KMS-11 (cell line): ENCODE measurements around the gene C10orf71.

Experiments
- H2AFZ ChIP-seq: fragments of 200-600 bp; sonication (generic); 2 replicates; pipeline ENCODE4 v1.6.1; 2016; ENCODE audit warnings: antibody characterized with exemption, mixed run types, low read depth
- H3K27ac ChIP-seq: fragments of 200-600 bp; sonication (generic); 2 replicates; pipeline ENCODE4 v1.6.1; 2016; ENCODE audit warnings: mild to moderate bottlenecking, mixed run types
- H3K27me3 ChIP-seq: fragments of 200-600 bp; sonication (generic); 2 replicates; pipeline ENCODE4 v1.6.1; 2017; ENCODE audit warnings: mild to moderate bottlenecking, low read depth, mixed run types, moderate library complexity; ENCODE audit not compliant: insufficient read depth
- H3K36me3 ChIP-seq: fragments of 200-600 bp; sonication (generic); 2 replicates; pipeline ENCODE4 v1.6.1; 2017; ENCODE audit warnings: mild to moderate bottlenecking, mixed run types; ENCODE audit not compliant: insufficient read depth
- H3K4me1 ChIP-seq: fragments of 200-600 bp; sonication (generic); 2 replicates; pipeline ENCODE4 v1.6.1; 2016; ENCODE audit warnings: mild to moderate bottlenecking, low read depth, mixed run types; ENCODE audit not compliant: poor library complexity, severe bottlenecking
- H3K4me2 ChIP-seq: fragments of 200-600 bp; sonication (generic); 2 replicates; pipeline ENCODE4 v1.7.0; 2016; ENCODE audit warnings: mild to moderate bottlenecking, mixed run types
- H3K4me3 ChIP-seq: fragments of 200-600 bp; sonication (generic); IDR thresholded peaks from 2 replicates; pipeline ENCODE4 v1.6.1; 2017; ENCODE audit warnings: low read depth, low read length, mixed read lengths; ENCODE audit not compliant: insufficient read depth
- H3K79me2 ChIP-seq: fragments of 200-600 bp; sonication (generic); 2 replicates; pipeline ENCODE4 v1.6.1; 2016; ENCODE audit warnings: low read depth, mixed run types; ENCODE audit not compliant: insufficient read depth
- H3K9ac ChIP-seq: fragments of 200-600 bp; sonication (generic); 2 replicates; pipeline ENCODE4 v1.6.1; 2016; ENCODE audit warnings: mild to moderate bottlenecking, mixed run types
- H4K20me1 ChIP-seq: fragments of 200-600 bp; sonication (generic); 2 replicates; pipeline ENCODE4 v1.6.1; 2016; ENCODE audit warnings: mild to moderate bottlenecking, mixed run types; ENCODE audit not compliant: insufficient read depth
- TF ChIP-seq, protein P1 (sequence below): fragments of 200-600 bp; sonication (generic); conservative IDR thresholded peaks from 2 replicates; pipeline ENCODE4 v1.6.1; 2017; ENCODE audit warnings: low read depth, mild to moderate bottlenecking, antibody characterized with exemption, low read length, moderate library complexity, mixed read lengths

C10orf71 gene

DNA sequence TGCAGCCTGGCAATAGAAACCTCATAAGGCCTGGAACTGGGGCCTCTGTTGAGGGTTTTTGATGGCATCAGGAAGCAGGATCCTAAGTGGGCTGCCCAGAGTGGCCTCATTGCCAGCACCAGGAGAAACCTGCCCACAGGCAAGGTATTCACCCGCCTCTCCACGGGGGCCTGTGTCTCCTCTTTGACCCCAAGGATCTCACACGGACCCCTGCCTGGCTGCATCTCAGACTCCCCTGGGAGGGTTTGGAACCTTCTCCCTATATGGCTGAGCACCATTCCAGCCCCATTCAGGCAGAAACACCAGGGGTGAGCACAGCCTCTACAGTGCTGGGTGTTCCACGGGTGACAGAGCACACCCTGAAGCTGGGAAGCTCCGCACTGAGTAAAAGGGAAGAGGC lies 14.6 kb upstream of the C10orf71 start:
- Histone ChIP-seq H3K27ac (no peak overlapping the region), H3K4me2 (no peak overlapping the region), H3K4me1 (peaks cover 15% of the 10 kb centered on the region), H3K9ac (no peak overlapping the region), H3K27me3 (no peaks in the 10 kb centered on the region), H3K36me3 (no peaks in the 10 kb centered on the region), H3K79me2 (no peaks in the 10 kb centered on the region), H4K20me1 (no peaks in the 10 kb centered on the region), H2AFZ (no peak overlapping the region), H3K4me3 (no peak overlapping the region)
- TF ChIP-seq, protein P1, sequence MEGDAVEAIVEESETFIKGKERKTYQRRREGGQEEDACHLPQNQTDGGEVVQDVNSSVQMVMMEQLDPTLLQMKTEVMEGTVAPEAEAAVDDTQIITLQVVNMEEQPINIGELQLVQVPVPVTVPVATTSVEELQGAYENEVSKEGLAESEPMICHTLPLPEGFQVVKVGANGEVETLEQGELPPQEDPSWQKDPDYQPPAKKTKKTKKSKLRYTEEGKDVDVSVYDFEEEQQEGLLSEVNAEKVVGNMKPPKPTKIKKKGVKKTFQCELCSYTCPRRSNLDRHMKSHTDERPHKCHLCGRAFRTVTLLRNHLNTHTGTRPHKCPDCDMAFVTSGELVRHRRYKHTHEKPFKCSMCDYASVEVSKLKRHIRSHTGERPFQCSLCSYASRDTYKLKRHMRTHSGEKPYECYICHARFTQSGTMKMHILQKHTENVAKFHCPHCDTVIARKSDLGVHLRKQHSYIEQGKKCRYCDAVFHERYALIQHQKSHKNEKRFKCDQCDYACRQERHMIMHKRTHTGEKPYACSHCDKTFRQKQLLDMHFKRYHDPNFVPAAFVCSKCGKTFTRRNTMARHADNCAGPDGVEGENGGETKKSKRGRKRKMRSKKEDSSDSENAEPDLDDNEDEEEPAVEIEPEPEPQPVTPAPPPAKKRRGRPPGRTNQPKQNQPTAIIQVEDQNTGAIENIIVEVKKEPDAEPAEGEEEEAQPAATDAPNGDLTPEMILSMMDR = no peak

DNA sequence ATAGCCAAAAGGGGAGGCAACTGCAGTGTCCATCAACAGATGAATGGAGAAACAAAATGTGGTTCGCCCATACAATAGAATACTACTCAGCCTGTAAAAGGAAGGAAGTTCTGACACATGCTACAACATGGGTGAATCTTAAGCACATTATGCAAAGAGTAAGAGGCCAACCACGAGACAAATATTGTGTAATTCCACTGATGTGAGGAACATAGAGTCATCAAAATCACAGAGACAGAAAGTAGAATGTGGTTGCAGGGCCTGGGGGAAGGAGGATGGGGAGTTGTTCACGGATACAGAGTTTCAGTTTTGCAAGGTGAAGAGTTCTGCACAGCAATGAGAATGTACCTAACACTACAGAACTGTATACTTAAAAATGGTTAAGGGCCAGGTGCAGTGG lies 13.7 kb upstream of the C10orf71 start:
- Histone ChIP-seq H3K79me2 (no peaks in the 10 kb centered on the region), H3K4me3 (no peak overlapping the region), H4K20me1 (no peaks in the 10 kb centered on the region), H3K27ac (no peak overlapping the region), H3K36me3 (no peaks in the 10 kb centered on the region), H3K9ac (no peak overlapping the region), H3K4me2 (no peak overlapping the region), H3K27me3 (no peaks in the 10 kb centered on the region), H3K4me1 (peaks cover 15% of the 10 kb centered on the region), H2AFZ (no peak overlapping the region)
- TF ChIP-seq, protein P1 = no peak

DNA sequence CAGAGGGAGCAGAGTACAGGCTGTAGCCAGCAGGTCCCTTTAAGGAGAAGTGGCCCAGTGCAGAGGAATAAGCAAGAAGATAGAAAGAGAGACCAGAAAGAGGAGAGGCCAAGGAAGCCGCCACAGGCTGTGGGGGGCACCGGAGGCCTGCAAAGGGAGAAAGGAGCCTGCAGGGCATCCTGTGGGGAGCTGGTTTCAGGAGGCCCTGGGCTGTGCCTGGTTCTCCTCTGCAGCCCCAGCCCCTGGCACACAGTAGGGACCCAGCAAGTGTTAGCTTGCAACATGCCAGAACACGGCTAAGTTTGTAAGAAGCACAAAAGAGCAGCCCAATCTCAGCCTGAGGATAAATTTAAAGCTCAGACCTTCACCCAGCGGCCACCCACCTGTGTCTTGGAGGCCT lies 12.3 kb upstream of the C10orf71 start:
- Histone ChIP-seq H3K27me3 (no peaks in the 10 kb centered on the region), H3K27ac (no peak overlapping the region), H3K79me2 (no peaks in the 10 kb centered on the region), H4K20me1 (no peaks in the 10 kb centered on the region), H2AFZ (no peak overlapping the region), H3K36me3 (no peaks in the 10 kb centered on the region), H3K4me1 (peaks cover 15% of the 10 kb centered on the region), H3K9ac (no peak overlapping the region), H3K4me2 (no peak overlapping the region), H3K4me3 (no peak overlapping the region)
- TF ChIP-seq, protein P1 = no peak

DNA sequence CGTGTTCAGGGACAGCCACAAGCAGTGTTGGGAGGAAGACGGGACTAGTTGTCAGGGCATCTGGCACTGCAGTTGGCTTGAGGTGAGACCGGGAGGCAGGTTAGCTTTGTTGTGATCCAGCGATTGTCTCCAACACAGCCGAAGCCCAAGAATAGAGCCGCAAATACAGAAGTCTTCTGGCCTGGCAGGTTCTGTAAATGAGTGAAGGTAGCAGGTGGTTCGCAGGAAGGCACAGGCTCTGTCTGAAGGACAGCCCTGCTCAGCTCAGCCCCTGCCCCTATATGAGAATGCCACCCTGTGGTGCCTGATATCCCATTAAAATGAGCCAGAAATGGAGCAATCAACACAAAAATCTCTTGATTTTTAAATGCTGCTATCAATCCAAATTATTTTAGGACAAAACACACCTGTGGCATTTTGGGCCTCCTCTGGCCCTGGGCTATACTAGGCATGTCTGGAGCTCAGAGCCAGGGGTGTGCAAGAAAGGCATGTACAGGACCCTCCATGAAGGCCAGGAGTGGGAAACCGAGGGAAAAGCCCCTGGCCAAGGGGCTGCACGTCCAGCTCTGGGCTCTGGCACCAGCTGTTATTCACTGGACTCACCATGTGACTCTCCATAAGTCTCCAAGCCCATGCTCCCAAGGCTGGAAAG lies 11.2 kb upstream of the C10orf71 start:
- H3K4me2 ChIP-seq = no peak overlapping the region
- no peak overlapping the region for H2AFZ ChIP-seq
- no peaks in the 10 kb centered on the region for H4K20me1 ChIP-seq
- TF ChIP-seq, protein P1 = no peak
- no peaks in the 10 kb centered on the region for H3K27me3 ChIP-seq
- H3K4me1 ChIP-seq = peaks cover 15% of the 10 kb centered on the region
- H3K79me2 ChIP-seq = no peaks in the 10 kb centered on the region
- H3K27ac ChIP-seq = no peak overlapping the region
- no peak overlapping the region for H3K9ac ChIP-seq
- no peaks in the 10 kb centered on the region for H3K36me3 ChIP-seq
- no peak overlapping the region for H3K4me3 ChIP-seq
